Inflammatory macrophage treated with lipopolysaccharide for 1 hour (primary cell): ENCODE data around the gene PMS2.
"Not testable (repeated sequence)": the region's sequence is repeated elsewhere in the genome, so short reads cannot be mapped to it uniquely, and the experiment has no call there.

Source experiments
- DNase-seq, 2 donors: peaks; one replicate each; pipeline ENCODE4 v3.0.0-alpha.2; 2020 to 2022

The PMS2 gene

DNA sequence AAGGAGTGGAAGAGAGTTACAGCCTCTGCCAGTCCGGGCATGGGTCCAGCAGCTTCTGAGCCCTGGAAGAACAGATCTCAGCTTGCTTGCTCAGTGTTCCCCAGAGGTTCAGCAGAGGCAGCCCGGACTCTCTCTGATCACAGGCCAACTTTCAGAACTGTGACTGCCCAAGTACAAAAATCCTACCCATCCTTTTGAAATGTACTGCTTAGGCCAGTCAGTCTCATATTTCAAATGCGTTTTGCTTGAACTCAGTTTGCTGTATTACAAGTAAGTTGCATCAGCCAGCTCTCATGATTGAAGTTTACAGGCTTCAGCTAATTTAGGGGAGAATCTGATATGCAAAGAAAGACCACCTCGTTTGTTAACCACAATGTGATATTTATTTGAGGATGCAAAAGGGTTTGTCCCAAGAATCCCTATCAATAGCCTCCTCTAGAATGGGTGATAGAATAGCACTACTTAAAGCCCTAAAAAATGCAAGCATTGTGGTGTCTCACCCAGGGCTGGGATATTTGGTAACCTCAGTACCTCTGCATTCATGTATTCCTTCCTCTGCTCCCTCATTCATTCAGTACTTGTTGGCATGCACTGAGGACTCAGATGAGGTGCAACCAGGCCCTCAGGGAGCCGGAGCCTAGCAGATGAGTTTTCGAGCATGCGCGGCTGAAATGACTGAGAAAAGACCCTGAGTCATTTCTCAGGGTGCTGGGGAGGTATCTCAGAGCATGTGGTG, 7.2 kb upstream of the PMS2 start:
- no peak for DNase-seq

- no peak for DNase-seq
These were observed 3.7 kb upstream of the PMS2 start for GRCh38 chr7:6012355-6013104.

DNA sequence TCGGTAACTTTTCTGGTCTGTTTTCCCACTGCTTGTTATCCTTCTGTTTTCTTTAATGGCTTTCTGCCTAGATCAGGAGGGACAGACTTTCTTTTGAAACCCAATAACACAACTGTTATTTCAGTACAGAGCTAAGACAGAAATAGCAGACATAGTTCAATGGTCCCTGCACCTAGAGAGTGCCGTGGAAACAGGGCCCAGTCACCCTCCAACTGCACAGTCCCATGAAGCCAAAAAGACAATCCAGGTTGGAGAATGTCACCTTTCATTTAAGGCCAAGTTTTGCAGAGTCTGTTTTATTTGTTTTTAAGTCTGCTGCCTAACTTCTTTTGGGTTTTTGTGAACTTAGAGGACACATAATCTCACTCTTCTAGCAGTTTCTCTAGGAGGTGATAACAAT, 2.7 kb upstream of the PMS2 start:
- no peak for DNase-seq

DNA sequence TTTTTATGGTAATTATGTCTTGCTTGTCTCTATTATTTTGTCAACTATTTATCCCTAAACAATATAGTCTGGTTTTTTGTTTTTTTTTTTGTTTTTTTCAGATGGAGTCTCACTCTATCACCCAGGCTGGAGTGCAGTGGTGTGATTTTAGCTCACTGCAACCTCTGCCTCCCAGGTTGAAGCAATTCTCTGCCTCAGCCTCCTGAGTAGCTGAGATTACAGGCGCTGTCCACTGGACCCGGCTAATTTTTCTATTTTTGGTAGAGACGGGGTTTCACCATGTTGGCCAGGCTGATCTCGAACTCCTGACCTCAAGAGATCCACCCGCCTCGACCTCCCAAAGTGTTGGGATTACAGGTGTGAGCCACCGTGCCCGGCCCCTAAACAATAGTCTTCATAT, 1.5 kb upstream of the PMS2 start:
- not testable (repeated sequence) for DNase-seq

GRCh38 chr7:6007835-6008590, 836 bp downstream of the PMS2 start:
- DNase-seq, result not testable (repeated sequence)

DNA sequence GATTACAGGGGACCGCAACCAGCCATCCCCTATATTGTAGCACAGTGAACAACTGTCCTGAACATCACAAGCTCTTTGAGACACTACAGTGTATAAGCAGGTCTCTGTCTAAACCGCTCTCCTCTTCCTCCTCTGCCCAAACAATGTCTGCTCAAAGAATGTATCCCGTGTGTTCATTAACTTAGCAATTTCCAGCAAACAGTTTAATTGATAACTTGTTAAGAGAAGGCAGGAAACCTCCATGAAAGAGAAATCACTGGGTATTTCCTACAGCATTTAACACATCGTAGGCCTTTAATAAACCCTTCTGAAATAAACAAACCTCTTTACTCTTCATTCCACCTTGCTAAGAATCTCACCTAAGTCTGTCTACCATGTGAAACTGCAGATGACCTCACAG, 1.5 kb downstream of the PMS2 start:
- no peak for DNase-seq

GRCh38 chr7:5997210-5997808, 11.5 kb downstream of the PMS2 start:
- DNase-seq, result peak; percentile 60 to 82

DNA sequence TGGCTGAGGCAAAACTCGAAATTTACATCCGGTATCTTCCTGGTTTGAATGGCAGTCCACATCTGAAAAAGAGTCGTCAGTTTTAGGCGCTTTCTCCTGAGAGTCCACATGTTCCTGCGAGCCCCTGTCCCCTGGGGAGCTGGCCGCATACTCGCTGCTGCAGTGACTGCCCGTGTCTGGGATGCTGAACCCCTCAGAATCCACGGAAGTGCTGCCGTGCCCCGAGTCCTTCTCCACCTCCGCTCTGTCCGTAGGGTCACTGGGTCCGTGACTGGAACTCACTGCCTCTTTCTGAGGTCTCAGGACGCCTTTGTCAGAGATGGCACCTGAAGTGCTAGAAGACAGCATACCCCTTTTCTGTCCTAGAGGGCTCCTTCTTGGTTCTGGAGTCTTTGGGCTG, 21.8 kb downstream of the PMS2 start:
- DNase-seq, result not testable (repeated sequence)

DNA sequence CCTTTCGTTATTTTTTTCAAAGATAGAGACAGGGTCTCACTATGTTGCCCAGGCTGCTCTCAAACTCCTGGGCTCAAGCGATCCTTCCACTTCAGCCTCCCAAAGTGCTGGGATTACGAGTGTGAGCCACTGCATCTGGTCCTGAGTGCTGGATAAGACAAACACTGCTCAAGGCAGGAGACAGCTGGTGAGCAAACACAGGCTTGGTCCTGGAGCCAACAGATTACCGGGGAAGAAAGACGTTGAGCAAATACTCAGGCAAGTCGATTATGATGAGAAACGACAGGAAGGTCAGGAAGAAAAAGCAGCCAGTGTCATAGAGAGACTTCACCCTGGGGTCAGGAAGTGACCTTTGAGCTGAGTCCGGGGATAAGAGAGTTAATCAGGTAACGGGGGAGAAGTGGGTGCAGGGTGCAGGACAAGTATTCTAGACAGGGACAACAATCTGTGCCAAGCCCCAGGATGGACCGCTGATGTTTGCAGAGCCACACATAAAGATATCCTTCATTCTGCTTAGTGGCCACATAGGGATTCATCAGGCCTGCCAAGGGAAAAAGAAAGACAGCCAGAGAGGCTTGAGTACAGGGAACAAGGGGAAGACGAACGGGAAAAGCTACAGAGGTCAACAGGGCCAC, 29.1 kb downstream of the PMS2 start:
- DNase-seq, result not testable (repeated sequence)

GRCh38 chr7:5973580-5973979, 35.3 kb downstream of the PMS2 start:
- not testable (repeated sequence) for DNase-seq

GRCh38 chr7:5970347-5970911, 38.4 kb downstream of the PMS2 start, which contains the start of gene RSPH10B:
Gene RSPH10B, minus strand, starts transcription at chr7:5970689. Its CDS starts 3,573 bp downstream, at chr7:5967116.
- not testable (repeated sequence) for DNase-seq

GRCh38 chr7:5963810-5964209, 45.0 kb downstream of the PMS2 start:
- DNase-seq, result not testable (repeated sequence)

DNA sequence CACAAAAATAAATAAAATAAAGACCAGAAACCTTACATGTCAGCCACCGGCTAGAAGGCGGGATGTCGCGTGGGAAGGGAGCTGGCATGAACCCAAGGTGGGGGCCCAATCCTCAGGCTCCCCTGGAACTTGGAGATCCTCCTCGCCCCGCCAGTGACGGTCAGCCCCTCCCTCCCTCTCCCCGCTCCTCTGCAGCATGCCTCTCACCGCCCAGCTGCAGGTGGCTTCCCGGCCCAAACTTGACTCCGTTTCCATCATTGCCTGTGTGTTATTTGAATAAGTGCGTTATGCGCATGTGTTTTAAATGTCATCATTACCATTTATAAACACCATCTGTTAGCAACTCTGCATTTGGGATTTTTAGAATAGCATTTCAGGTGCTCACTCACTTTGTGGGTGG, 45.6 kb downstream of the PMS2 start:
- not testable (repeated sequence) for DNase-seq

DNA sequence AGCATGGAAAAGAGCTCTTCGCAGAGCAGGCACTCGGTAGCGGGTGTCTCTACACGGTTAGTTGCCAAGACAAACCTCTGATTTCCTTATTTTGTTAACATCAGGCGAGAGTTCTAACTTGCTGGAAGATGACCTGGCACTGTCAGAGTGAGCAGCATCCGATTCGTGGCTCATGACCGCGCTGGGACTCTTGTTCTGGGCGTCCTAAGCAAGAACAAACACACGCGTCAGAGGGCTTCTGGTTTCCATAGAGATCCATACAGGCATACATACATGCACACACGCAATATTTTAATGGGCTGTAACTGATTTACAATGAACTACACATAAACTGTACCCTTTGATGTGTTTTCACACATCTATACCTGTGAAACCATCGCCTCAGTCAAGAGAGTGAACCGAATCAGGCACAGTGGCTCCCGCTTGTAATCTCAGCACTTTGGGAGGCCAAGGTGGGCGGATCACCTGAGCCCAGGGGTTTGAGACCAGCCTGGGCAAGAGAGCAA, 73.9 kb downstream of the PMS2 start:
- DNase-seq, result not testable (repeated sequence)

- DNase-seq, result peak in 1 of 2 donors; percentile 15
These were observed 76.8 kb downstream of the PMS2 start for GRCh38 chr7:5931905-5932644.

DNA sequence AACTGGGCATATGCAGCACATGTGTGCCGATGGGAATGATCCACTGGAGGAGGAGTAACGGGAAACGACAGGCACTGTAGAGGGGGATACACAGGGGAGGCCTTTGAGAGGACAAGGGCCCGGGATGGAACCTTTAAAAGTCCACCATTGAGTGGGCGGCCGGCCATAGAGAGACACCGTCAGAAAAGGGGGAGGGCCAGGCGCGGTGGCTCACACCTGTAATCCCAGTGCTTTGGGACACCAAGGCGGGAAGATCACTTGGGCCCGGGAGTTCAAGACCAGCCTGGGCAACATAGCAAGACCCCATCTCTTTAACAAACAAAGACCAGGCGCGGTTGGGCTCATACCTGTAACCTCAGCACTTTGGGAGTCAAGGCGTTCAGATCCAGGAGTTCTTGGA, 77.6 kb downstream of the PMS2 start:
- DNase-seq, result not testable (repeated sequence)

DNA sequence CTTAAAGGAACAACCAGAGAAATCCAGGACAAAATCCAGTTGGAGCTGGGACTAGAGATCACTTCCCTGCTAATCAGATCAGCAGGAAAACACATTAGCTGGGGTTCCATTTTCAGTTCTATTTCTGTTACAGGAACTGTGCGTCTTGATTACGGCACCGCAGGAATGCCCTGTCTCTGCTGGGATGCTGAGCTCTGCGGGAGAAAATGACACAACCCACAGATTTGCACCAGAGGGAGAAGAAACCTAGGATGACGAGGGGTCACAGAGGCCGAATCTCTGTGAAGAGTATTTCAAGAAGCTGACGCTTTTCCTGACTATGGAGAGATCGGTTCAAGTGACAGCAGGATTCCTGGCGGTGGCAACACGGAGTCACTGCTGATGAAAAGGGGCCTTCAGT, 78.6 kb downstream of the PMS2 start:
- not testable (repeated sequence) for DNase-seq

DNA sequence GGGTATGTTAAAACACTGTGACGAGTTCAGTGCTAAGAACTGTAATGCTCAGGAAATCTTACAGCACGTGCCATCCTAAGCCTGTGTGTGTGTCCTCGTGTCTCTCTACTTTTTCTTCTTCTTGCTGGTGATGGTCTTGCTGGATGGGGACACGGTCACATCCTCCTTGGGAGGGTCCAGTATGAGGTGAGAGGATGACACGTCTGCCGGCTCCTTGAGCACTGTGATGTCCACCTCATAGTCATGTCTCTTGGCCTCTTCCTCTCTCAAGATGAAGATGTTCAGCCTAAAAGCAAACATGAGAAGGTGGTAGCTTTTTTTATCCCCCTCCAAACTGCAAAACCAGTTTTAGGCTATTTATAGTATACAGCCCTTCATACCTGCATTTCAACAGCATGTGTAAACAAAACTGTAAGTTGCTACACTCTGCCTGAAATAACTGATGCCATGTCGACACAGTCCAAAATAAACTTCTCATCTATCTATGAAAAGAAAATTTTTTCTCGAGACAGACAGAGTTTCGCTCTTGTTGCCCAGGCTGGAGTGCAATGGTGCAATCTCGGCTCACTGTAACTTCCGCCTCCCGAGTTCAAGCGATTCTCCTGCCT, 82.5 kb downstream of the PMS2 start:
- not testable (repeated sequence) for DNase-seq

DNA sequence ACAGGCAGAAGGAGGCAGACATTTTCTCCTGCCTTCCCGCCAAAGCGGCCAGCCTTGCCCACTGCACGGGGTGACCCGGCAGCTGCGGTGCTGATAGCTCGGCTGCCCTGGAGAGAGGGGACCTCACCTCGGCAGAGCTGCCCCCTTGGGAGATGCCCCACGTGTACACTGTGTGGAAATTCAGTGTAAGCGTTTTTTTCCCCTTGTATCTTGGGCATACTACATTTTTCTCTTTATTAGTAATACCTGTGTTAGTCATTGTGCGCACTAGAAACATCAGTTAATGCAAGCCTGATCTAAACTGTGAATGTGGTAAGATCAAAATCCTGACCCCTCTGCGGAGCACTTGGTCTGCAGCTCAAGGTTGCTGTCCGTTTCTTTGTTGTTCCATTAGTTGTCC, 84.2 kb downstream of the PMS2 start:
- DNase-seq, result not testable (repeated sequence)

- not testable (repeated sequence) for DNase-seq
These were observed 84.7 kb downstream of the PMS2 start for GRCh38 chr7:5924180-5924579.
